Measurements from ENCODE around the gene TNS1.

Gene TNS1

DNA sequence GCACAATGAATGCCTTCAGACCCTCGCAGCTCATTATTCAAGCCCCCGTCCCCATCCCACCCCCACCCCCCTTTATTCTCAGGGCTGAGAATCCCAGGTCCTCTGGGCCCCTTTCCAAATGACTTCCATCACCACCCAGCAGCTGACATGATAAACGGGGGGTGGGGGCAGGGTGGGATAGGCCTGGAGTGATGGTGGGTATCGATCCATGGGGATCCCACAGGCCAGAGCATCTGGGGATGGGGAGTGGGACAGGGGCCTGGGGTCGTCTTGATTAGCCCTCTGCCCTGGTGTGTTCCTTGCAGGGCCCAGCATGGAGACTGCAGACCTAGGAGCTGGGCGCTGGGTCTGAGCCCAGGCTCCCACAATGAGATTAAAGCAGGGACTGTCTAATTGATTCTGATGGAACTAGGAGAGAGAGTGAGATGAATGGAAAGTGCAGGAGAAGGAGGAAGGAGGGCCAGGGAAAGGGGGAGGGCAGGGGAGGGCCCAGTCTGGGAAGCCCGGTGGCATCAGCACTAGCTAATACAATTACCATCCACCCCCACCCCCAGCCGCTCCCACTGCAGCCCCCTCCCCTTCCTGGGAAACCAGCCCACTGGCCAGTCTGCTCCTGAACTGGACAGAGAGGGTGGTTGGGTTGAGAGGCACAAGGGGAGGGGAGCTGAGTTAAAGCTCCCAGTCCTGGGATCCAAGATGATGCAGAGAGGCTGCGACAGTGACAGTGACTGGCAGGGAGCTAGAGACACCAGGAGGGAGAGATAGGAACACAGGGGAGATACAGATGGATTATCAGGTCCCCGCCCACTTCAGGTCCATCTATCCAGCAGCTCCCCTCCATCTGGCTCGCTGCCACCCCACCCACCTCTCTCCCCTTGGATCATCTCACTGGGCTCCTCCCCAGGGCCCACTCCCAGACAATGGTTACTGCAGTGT, 13.1 kb upstream of the TNS1 start:
- no peak overlapping the region for H3K4me3 Mint-ChIP-seq
- no peaks in the 10 kb centered on the region for H3K36me3 Mint-ChIP-seq (ENCODE audit: low read depth)
- peaks cover 24% of the 10 kb centered on the region for H3K27me3 Mint-ChIP-seq (ENCODE audit: low read depth)
- no peak for DNase-seq (ENCODE audit: low spot score)
- H3K9me3 Mint-ChIP-seq, result no peaks in the 10 kb centered on the region
- H3K4me1 Mint-ChIP-seq (ENCODE audit: low read depth), result peaks cover under 1% of the 10 kb centered on the region
- H3K27ac Mint-ChIP-seq, result no peak overlapping the region

GRCh38 chr2:218014706-218015585, 12.2 kb upstream of the TNS1 start:
- Mint-ChIP-seq H3K36me3 (ENCODE audit: low read depth) (no peaks in the 10 kb centered on the region), H3K27me3 (ENCODE audit: low read depth) (peaks cover 28% of the 10 kb centered on the region), H3K9me3 (no peaks in the 10 kb centered on the region), H3K4me3 (no peak overlapping the region), H3K27ac (no peak overlapping the region), H3K4me1 (ENCODE audit: low read depth) (peaks cover 3% of the 10 kb centered on the region)
- DNase-seq (ENCODE audit: low spot score), result no peak

- no peak overlapping the region for H3K4me3 Mint-ChIP-seq
- DNase-seq (ENCODE audit: low spot score), result no peak
- H3K9me3 Mint-ChIP-seq, result no peaks in the 10 kb centered on the region
- H3K27me3 Mint-ChIP-seq (ENCODE audit: low read depth), result peaks cover 43% of the 10 kb centered on the region
- no peak overlapping the region for H3K27ac Mint-ChIP-seq
- peaks cover 5% of the 10 kb centered on the region for H3K4me1 Mint-ChIP-seq (ENCODE audit: low read depth)
- H3K36me3 Mint-ChIP-seq (ENCODE audit: low read depth), result no peaks in the 10 kb centered on the region
These were observed 10.5 kb upstream of the TNS1 start for GRCh38 chr2:218013289-218013688.

GRCh38 chr2:218012284-218012683, 9.5 kb upstream of the TNS1 start:
- Mint-ChIP-seq H3K4me1 (ENCODE audit: low read depth) (peaks cover 5% of the 10 kb centered on the region), H3K27me3 (ENCODE audit: low read depth) (peaks cover 46% of the 10 kb centered on the region), H3K27ac (no peak overlapping the region), H3K4me3 (no peak overlapping the region), H3K9me3 (no peaks in the 10 kb centered on the region), H3K36me3 (ENCODE audit: low read depth) (no peaks in the 10 kb centered on the region)
- no peak for DNase-seq (ENCODE audit: low spot score)

GRCh38 chr2:218011653-218012040, 8.9 kb upstream of the TNS1 start:
- no peak overlapping the region for H3K4me3 Mint-ChIP-seq
- no peak overlapping the region for H3K27ac Mint-ChIP-seq
- no peak for DNase-seq (ENCODE audit: low spot score)
- H3K36me3 Mint-ChIP-seq (ENCODE audit: low read depth), result no peaks in the 10 kb centered on the region
- no peaks in the 10 kb centered on the region for H3K9me3 Mint-ChIP-seq
- peaks cover 5% of the 10 kb centered on the region for H3K4me1 Mint-ChIP-seq (ENCODE audit: low read depth)
- H3K27me3 Mint-ChIP-seq (ENCODE audit: low read depth), result peaks cover 45% of the 10 kb centered on the region

DNA sequence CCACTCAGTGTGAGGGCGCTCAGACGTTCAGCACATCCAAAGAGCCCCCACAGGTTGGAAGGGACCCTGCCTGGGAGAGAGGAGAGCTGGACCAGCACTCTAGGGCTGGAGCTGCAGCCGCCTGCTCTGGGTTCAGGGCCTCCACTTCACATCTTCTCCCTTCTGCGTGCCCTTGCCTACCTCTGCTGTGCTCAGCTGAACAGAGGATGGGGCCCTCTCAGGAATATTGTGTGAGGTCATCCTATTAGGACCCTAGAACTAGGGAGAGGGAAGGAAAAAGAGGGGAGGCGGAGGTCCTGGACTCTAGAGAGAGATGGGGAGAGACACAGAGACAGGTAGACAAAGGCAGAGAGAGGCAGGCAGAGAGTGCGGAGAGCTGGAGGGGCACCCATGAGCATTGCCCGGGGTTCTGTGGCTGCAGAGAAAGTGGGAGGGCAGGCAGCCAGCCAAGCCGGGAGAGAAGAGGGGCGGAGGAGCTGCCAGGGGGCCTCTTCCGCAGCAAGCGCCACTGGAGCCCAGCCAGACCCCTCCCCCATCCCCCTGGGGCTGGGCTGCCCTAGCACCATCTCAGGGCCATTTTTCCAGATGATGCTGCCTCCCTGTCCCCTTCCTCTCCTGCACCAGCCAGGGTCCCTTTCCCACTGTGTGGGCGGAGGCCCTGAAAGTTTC, 8.3 kb upstream of the TNS1 start:
- H3K4me3 Mint-ChIP-seq, result peak overlapping the region; percentile 46
- H3K9me3 Mint-ChIP-seq, result no peaks in the 10 kb centered on the region
- no peak for DNase-seq (ENCODE audit: low spot score)
- H3K4me1 Mint-ChIP-seq (ENCODE audit: low read depth), result peaks cover 5% of the 10 kb centered on the region
- no peaks in the 10 kb centered on the region for H3K36me3 Mint-ChIP-seq (ENCODE audit: low read depth)
- H3K27ac Mint-ChIP-seq, result no peak overlapping the region
- H3K27me3 Mint-ChIP-seq (ENCODE audit: low read depth), result peaks cover 43% of the 10 kb centered on the region

DNA sequence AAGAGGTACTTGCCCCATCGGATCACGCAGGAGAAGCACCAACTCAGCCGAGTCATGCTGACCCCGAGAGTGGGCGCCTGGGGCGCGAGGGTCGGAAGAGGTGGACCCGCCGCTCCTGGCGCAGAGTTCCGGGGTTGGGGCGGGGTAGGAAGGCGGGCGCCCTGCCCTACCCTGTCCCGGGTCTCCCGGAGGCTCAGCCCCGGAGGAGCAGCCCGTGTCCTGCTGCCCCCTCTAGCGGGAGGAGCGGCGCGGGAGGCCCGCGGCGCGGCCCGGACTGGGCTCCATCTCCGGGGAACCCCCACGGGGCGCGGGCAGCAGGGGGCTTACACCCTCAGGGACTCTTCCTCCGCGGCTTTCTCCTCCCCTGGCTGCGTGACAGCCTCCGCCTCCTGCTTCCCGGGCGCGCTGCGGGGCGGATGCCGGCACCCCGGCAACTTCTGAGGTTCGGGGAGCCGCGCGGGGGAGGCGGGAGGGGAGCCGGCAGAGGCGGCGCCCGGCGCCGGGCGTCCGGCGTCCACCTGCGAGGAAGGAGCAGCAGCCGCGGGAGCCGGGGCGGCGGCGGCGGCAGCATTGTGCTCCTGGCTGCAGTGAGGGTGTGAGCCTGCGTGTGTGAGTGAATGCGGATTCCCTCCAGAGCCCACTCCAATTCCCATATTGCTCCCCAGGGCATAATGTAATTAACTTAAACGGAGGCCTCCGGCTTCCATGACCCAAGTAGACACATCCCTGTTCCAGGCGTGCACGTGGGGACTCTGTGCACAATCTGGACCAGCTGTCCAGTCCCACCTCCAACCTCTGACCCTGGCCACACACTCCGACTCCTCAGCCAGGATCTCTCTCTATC, 7.6 kb upstream of the TNS1 start:
- H3K4me1 Mint-ChIP-seq (ENCODE audit: low read depth), result peaks cover 5% of the 10 kb centered on the region
- H3K4me3 Mint-ChIP-seq, result peak overlapping the region; percentile 46
- DNase-seq (ENCODE audit: low spot score), result peak; percentile 18
- H3K27ac Mint-ChIP-seq, result no peak overlapping the region
- H3K9me3 Mint-ChIP-seq, result no peaks in the 10 kb centered on the region
- H3K36me3 Mint-ChIP-seq (ENCODE audit: low read depth), result no peaks in the 10 kb centered on the region
- H3K27me3 Mint-ChIP-seq (ENCODE audit: low read depth), result peaks cover 44% of the 10 kb centered on the region

GRCh38 chr2:218009765-218010139, 7.0 kb upstream of the TNS1 start:
- Mint-ChIP-seq H3K9me3 (no peaks in the 10 kb centered on the region), H3K36me3 (ENCODE audit: low read depth) (no peaks in the 10 kb centered on the region)

DNA sequence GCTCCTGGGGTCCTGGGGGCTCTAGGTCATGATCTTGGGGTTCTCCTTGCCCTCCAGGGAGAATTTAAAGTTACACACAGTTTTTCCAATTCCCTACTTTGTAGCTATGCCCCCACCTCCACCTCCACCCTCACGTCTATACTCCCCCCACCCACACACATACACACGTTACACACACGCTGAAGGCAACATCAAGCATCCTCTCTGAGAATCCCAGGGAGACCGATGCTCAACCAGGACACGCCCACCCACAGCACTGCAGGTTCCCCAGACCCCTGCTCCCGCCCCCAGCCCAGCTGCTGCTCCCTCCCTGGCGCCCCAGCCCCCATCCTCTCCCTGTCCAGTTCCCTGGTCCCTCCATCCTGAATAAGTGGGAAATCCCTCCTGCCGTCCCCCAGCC, 6.4 kb upstream of the TNS1 start:
- H3K4me3 Mint-ChIP-seq, result no peak overlapping the region
- no peaks in the 10 kb centered on the region for H3K36me3 Mint-ChIP-seq (ENCODE audit: low read depth)
- DNase-seq (ENCODE audit: low spot score), result no peak
- H3K27me3 Mint-ChIP-seq (ENCODE audit: low read depth), result peaks cover 44% of the 10 kb centered on the region
- no peaks in the 10 kb centered on the region for H3K9me3 Mint-ChIP-seq
- H3K27ac Mint-ChIP-seq, result no peak overlapping the region
- peaks cover 5% of the 10 kb centered on the region for H3K4me1 Mint-ChIP-seq (ENCODE audit: low read depth)

More at GRCh38 chr2:218009765-218010139, 7.0 kb upstream of the TNS1 start:
- no peak for DNase-seq (ENCODE audit: low spot score)
- peaks cover 5% of the 10 kb centered on the region for H3K4me1 Mint-ChIP-seq (ENCODE audit: low read depth)
- H3K27me3 Mint-ChIP-seq (ENCODE audit: low read depth), result peaks cover 44% of the 10 kb centered on the region
- peak overlapping the region; percentile 36 for H3K4me3 Mint-ChIP-seq
- no peak overlapping the region for H3K27ac Mint-ChIP-seq

DNA sequence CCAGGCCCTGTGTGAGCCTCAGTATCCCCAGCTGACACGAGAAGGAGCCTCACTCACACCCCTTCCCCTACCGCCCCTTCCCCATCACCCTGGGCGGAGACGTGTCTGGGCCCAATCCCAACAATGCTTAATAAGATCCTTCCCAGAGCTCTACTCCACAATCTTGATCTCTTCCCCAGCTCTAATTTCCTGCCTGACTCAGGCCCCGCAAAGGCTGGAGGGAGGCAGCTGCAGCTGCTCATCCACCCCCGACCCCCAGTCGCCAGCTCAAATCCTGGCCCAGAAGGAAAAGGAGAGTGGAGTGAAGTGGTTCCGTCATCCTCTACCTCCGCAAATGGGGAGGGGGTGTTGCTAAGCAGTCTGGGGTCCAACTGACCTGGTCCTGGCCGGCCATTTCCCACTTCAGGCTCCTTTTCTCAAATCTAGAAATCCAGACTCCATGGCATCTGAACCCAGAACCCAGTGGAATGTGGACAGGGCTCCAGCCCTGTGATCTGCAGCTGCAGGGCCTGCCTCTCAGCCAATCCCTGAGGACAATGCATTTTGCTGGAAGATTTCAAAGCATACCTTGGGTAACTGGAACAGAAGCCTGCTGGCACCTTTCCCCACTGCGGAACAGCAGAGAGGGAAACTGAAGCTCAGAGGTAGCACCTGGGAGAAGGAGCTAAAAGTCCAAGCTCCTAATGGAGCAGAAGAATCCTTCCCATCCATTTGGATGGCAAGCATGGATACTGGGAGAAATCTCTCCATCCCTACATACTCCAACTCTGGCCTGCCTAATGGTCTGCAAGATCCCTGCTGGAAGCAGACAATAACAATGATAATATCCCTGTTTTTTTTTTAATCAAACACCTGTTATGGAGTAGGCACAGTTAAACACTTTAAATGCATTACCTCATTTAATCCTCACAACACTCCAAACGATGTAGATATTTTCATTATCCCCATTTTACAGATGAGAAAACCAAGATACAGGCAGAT, 5.6 kb upstream of the TNS1 start:
- H3K36me3 Mint-ChIP-seq (ENCODE audit: low read depth), result no peaks in the 10 kb centered on the region
- peaks cover 44% of the 10 kb centered on the region for H3K27me3 Mint-ChIP-seq (ENCODE audit: low read depth)
- H3K4me1 Mint-ChIP-seq (ENCODE audit: low read depth), result peaks cover 5% of the 10 kb centered on the region
- no peak overlapping the region for H3K27ac Mint-ChIP-seq
- no peak overlapping the region for H3K4me3 Mint-ChIP-seq
- no peak for DNase-seq (ENCODE audit: low spot score)
- no peaks in the 10 kb centered on the region for H3K9me3 Mint-ChIP-seq

- Mint-ChIP-seq H3K4me3 (no peak overlapping the region), H3K9me3 (no peaks in the 10 kb centered on the region), H3K27me3 (ENCODE audit: low read depth) (peaks cover 35% of the 10 kb centered on the region), H3K4me1 (ENCODE audit: low read depth) (peaks cover 5% of the 10 kb centered on the region), H3K36me3 (ENCODE audit: low read depth) (no peaks in the 10 kb centered on the region), H3K27ac (no peak overlapping the region)
- DNase-seq (ENCODE audit: low spot score), result no peak
These were observed 3.9 kb upstream of the TNS1 start for GRCh38 chr2:218006741-218007140.

- Mint-ChIP-seq H3K9me3 (no peaks in the 10 kb centered on the region), H3K27ac (no peak overlapping the region), H3K4me3 (no peak overlapping the region), H3K4me1 (ENCODE audit: low read depth) (peaks cover 2% of the 10 kb centered on the region), H3K36me3 (ENCODE audit: low read depth) (no peaks in the 10 kb centered on the region), H3K27me3 (ENCODE audit: low read depth) (peaks cover 24% of the 10 kb centered on the region)
- no peak for DNase-seq (ENCODE audit: low spot score)
These were observed 2.7 kb upstream of the TNS1 start for GRCh38 chr2:218005486-218005885.
